Measurements from ENCODE around the gene PCYT2.
A peak's percentile ranks its signal among the peaks of the same experiment; 100 is the strongest.

Gene PCYT2

GRCh38 chr17:81912441-81913309 lies 1.5 kb upstream of the PCYT2 start:
- no peak for DNase-seq

- no peak for DNase-seq
Measured at GRCh38 chr17:81911969-81912368, 770 bp upstream of the PCYT2 start.

GRCh38 chr17:81910840-81911276 lies 341 bp downstream of the PCYT2 start:
- no peak for DNase-seq

- no peak for DNase-seq
Measured at GRCh38 chr17:81909966-81910839, 996 bp downstream of the PCYT2 start.

GRCh38 chr17:81909231-81909630 lies 2.0 kb downstream of the PCYT2 start:
- no peak for DNase-seq

GRCh38 chr17:81908793-81909192 lies 2.4 kb downstream of the PCYT2 start:
- DNase-seq, result no peak

GRCh38 chr17:81907219-81908145 lies 3.7 kb downstream of the PCYT2 start:
- no peak for DNase-seq

GRCh38 chr17:81906476-81907218 lies 4.6 kb downstream of the PCYT2 start:
- no peak for DNase-seq

- DNase-seq, result no peak
Measured at GRCh38 chr17:81905993-81906392, 5.2 kb downstream of the PCYT2 start.

- DNase-seq, result no peak
Measured at GRCh38 chr17:81905424-81905875, 5.7 kb downstream of the PCYT2 start.

- no peak for DNase-seq
Measured at GRCh38 chr17:81904600-81905423, 6.4 kb downstream of the PCYT2 start.

GRCh38 chr17:81903896-81904599 lies 7.2 kb downstream of the PCYT2 start:
- peak; percentile 8 for DNase-seq

GRCh38 chr17:81903415-81903831 lies 7.8 kb downstream of the PCYT2 start:
- DNase-seq, result no peak

- no peak for DNase-seq
Measured at GRCh38 chr17:81902653-81903414, 8.4 kb downstream of the PCYT2 start.

- no peak for DNase-seq
Measured at GRCh38 chr17:81902023-81902652, 9.1 kb downstream of the PCYT2 start, which contains the start of gene NPB. NPB (plus strand) TSS chr17:81902238; CDS start chr17:81902278, 40 bp downstream.

- DNase-seq, result no peak
Measured at GRCh38 chr17:81901167-81902022, 9.8 kb downstream of the PCYT2 start.

- DNase-seq, result no peak
Measured at GRCh38 chr17:81900181-81900820, 10.9 kb downstream of the PCYT2 start.
